ENCODE measurements around the gene NME3. TPM values are rescaled to one million over a fixed set of nuclear protein-coding genes. Genes with fewer than 3 reads are reported as not detected.

Gene NME3
- total and polyA plus RNA-seq, 2 donors (not counting 3 experiments of a cell fraction or from before 2014, with no cell fraction given) = 38.2 to 74.4 TPM

DNA sequence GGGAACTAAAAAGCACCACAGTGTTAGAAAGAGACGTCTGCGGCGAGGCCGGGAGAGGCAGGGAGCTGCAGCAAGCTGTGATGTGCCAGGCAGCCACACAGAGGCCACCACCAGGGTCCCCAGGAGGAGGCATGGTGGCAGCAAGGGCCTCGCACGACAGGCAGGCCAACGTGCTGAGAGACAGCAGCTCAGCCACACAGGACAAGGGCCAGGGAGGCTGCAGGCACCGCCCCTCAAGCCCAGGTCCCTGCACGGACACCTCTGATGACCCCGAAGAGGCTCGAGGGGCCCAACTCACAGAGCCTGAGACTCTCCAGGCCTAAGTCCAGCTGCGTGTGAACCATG lies 49.6 kb upstream of the NME3 start:
- DNase-seq (ENCODE audit: low read depth, low spot score) (no peak), FAIRE-seq (no peak)
- Histone ChIP-seq H3K9ac (replicated peaks; ENCODE audit: extremely low read depth, insufficient read depth, low read length) (no peak overlapping the region), H3K36me3 (ENCODE audit: control insufficient read depth in 2 of 2, extremely low read depth in 1 of 2, insufficient read depth in 2 of 2, low read length in 2 of 2) (peaks cover 0 to 36% of the 10 kb centered on the region in 2 experiments), H2AFZ (ENCODE audit: low read depth, low read length) (no peak overlapping the region), H3K79me2 (ENCODE audit: control insufficient read depth, insufficient read depth, low read length) (peaks cover 2% of the 10 kb centered on the region), H3K27ac (ENCODE audit: insufficient read depth, low read depth, low read length) (no peak overlapping the region), H3K9me3 (replicated peaks; ENCODE audit: control insufficient read depth, insufficient read depth, low read length) (no peaks in the 10 kb centered on the region), H4K20me1 (replicated peaks; ENCODE audit: control insufficient read depth, extremely low read depth, insufficient read depth, low read length) (no peaks in the 10 kb centered on the region), H3K4me3 (replicated peaks in 1 of 3; ENCODE audit: insufficient read depth in 1 of 3, low read depth in 1 of 3, low read length in 3 of 3) (no peak overlapping the region), H3K27me3 (ENCODE audit: control insufficient read depth in 2 of 2, insufficient read depth in 2 of 2, low read length in 2 of 2) (no peaks in the 10 kb centered on the region), H3K4me2 (ENCODE audit: insufficient read depth, low read length) (no peak overlapping the region), H3K4me1 (ENCODE audit: control insufficient read depth, extremely low read depth, insufficient read depth, low read length) (peaks cover 5% of the 10 kb centered on the region), H3K9me1 (replicated peaks; ENCODE audit: control insufficient read depth, extremely low read depth, insufficient read depth, low read length) (no peaks in the 10 kb centered on the region)
- no TSS peak for BruUV-seq (replicated peaks)
- TF ChIP-seq EZH2 (IDR thresholded peaks at IDR 0.05; ENCODE audit: borderline replicate concordance, low read depth, low read length, severe bottlenecking) (no peak), FOS (IDR thresholded peaks at IDR 0.05; ENCODE audit: borderline replicate concordance, insufficient read depth, low read length) (no peak)
- TF ChIP-seq, protein P1, sequence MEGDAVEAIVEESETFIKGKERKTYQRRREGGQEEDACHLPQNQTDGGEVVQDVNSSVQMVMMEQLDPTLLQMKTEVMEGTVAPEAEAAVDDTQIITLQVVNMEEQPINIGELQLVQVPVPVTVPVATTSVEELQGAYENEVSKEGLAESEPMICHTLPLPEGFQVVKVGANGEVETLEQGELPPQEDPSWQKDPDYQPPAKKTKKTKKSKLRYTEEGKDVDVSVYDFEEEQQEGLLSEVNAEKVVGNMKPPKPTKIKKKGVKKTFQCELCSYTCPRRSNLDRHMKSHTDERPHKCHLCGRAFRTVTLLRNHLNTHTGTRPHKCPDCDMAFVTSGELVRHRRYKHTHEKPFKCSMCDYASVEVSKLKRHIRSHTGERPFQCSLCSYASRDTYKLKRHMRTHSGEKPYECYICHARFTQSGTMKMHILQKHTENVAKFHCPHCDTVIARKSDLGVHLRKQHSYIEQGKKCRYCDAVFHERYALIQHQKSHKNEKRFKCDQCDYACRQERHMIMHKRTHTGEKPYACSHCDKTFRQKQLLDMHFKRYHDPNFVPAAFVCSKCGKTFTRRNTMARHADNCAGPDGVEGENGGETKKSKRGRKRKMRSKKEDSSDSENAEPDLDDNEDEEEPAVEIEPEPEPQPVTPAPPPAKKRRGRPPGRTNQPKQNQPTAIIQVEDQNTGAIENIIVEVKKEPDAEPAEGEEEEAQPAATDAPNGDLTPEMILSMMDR (IDR thresholded peaks at IDR 0.05; ENCODE audit: extremely low read depth in 1 of 2, insufficient read depth in 1 of 2, low read depth in 1 of 2, low read length in 2 of 2) = no peak
- ChIA-PET POLR2A (no interaction called here), CTCF (no interaction called here)
- intact Hi-C loops (cut with micrococcal nuclease) = no loop called here
- dilution Hi-C loops (cut with MboI; ENCODE audit: extremely low pct_ligation_motif_present, low sequenced_read_pairs) = no loop called here

DNA sequence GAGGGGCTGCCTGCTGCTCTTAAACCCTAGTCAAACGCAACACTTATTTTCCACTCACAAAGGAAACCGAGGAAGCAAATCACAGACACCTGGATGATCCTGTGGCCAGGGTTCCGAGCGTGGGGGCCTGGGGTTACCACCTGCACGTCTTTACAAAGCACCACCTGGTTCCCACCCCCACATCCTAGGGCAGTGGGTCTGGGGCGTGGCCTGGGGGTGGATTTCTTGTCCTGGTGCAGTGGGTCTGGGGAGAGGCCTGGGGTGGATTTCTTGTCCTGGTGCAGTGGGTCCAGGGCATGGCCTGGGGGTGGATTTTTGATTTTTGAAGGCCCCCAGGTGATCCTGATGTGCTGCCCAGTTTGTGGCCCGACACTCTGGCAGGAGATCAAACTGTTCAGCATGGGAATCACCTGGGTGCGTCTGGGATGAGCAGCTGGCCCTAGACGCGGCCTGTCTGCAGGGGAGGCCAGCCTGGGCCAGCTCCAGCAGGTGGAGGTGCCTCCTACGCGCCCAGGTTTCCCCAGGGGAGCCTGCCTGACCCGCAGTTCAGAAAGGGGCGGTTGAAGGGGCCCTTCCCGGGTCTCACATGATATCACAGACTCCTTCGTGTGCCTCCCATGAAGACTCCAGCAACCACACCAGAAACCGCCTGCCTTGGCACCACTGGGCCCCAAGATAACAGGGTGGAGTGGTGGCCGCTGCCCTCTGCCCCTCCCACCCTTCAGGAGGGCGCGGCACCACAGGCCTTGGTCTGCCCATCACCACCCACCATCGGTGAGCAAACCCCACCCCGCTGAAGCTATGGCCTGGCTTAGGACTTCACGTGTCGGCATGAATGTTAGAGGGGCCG lies 49.0 kb upstream of the NME3 start:
- FAIRE-seq = no peak
- Histone ChIP-seq H3K9ac (replicated peaks; ENCODE audit: extremely low read depth, insufficient read depth, low read length) (no peak overlapping the region), H3K9me3 (replicated peaks; ENCODE audit: control insufficient read depth, insufficient read depth, low read length) (no peaks in the 10 kb centered on the region), H3K4me3 (replicated peaks in 1 of 3; ENCODE audit: insufficient read depth in 1 of 3, low read depth in 1 of 3, low read length in 3 of 3) (no peak overlapping the region), H3K27ac (ENCODE audit: insufficient read depth, low read depth, low read length) (no peak overlapping the region), H4K20me1 (replicated peaks; ENCODE audit: control insufficient read depth, extremely low read depth, insufficient read depth, low read length) (no peaks in the 10 kb centered on the region), H3K4me2 (ENCODE audit: insufficient read depth, low read length) (no peak overlapping the region), H2AFZ (ENCODE audit: low read depth, low read length) (no peak overlapping the region), H3K36me3 (ENCODE audit: control insufficient read depth in 2 of 2, extremely low read depth in 1 of 2, insufficient read depth in 2 of 2, low read length in 2 of 2) (peaks cover 0 to 36% of the 10 kb centered on the region in 2 experiments), H3K9me1 (replicated peaks; ENCODE audit: control insufficient read depth, extremely low read depth, insufficient read depth, low read length) (no peaks in the 10 kb centered on the region), H3K4me1 (ENCODE audit: control insufficient read depth, extremely low read depth, insufficient read depth, low read length) (peaks cover under 1% of the 10 kb centered on the region), H3K27me3 (ENCODE audit: control insufficient read depth in 2 of 2, insufficient read depth in 2 of 2, low read length in 2 of 2) (no peaks in the 10 kb centered on the region), H3K79me2 (ENCODE audit: control insufficient read depth, insufficient read depth, low read length) (peaks cover under 1% of the 10 kb centered on the region)
- POLR2A ChIA-PET = no interaction called here
- TF ChIP-seq EZH2 (IDR thresholded peaks at IDR 0.05; ENCODE audit: borderline replicate concordance, low read depth, low read length, severe bottlenecking) = no peak
- TF ChIP-seq, protein P1 (IDR thresholded peaks at IDR 0.05; ENCODE audit: extremely low read depth in 1 of 2, insufficient read depth in 1 of 2, low read depth in 1 of 2, low read length in 2 of 2) = no peak
- TF ChIP-seq POLR2AphosphoS5 (IDR thresholded peaks at IDR 0.05; ENCODE audit: insufficient read depth, low read depth, low read length) = no peak
- TF ChIP-seq FOS (IDR thresholded peaks at IDR 0.05; ENCODE audit: borderline replicate concordance, insufficient read depth, low read length) = no peak
- no peak for TF ChIP-seq MYC (IDR thresholded peaks at IDR 0.05; ENCODE audit: low read depth, low read length)
- TF ChIP-seq, protein P2, sequence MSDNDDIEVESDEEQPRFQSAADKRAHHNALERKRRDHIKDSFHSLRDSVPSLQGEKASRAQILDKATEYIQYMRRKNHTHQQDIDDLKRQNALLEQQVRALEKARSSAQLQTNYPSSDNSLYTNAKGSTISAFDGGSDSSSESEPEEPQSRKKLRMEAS (IDR thresholded peaks at IDR 0.05; ENCODE audit: insufficient read depth, insufficient read length) = no peak
- TF ChIP-seq JUN (IDR thresholded peaks at IDR 0.05; ENCODE audit: borderline replicate concordance, insufficient read depth, insufficient read length, low read depth) = no peak
- TF ChIP-seq GATA2 (IDR thresholded peaks at IDR 0.05; ENCODE audit: insufficient read depth, insufficient read length, low read depth, low read length) = no peak
- no TSS peak for BruUV-seq (replicated peaks)
- CTCF ChIA-PET = no interaction called here
- dilution Hi-C loops (cut with MboI; ENCODE audit: extremely low pct_ligation_motif_present, low sequenced_read_pairs) = no loop called here
- DNase-seq (ENCODE audit: low read depth, low spot score) = no peak
- intact Hi-C loops (cut with micrococcal nuclease) = no loop called here

Measured in endothelial cell of umbilical vein (primary cell).